ENCODE data around the gene GRK7. TPM values are rescaled to one million over a fixed set of nuclear protein-coding genes. Genes with fewer than 3 reads are reported as not detected.

The GRK7 gene
- total RNA-seq, 1 experiment from 2014 or later: not detected

DNA sequence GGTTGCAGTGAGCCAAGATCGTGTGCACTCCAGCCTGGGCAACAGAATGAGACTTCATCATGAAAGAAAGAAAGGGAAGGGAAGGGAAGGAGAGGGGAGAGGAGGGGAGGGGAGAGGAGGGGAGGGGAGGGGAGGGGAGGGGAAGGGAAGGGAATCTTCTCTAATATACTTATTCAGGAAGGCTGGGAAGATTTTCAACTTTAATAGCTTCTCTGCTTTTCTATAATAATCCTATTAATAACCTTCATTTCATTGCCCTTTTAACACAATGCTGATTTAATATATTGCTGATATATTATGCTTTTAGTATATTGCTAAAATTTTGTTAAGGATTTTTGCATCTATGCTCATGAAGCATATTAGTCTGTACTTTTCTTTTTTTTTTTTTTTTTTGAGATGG is 48.5 kb upstream of the GRK7 start:
- H3K9ac ChIP-seq (ENCODE audit: low read length): no peak overlapping the region
- no TSS peak for BruUV-seq (replicated peaks)
- CTCF ChIA-PET: no interaction called here
- H3K9me2 ChIP-seq (ENCODE audit: insufficient read depth): no peaks in the 10 kb centered on the region
- H3K36me3 ChIP-seq (ENCODE audit: control insufficient read depth in 1 of 2, insufficient read depth in 2 of 2, low read length in 2 of 2): no peaks in the 10 kb centered on the region
- H3K27me3 ChIP-seq (ENCODE audit: insufficient read depth, low read length): no peaks in the 10 kb centered on the region
- RAD21 ChIA-PET (ENCODE audit: low non-redundant PET in 1 of 2, low total read pairs in 2 of 2, uncharacterized antibody in 2 of 2, unreplicated experiment in 2 of 2): no interaction called here
- ATAC-seq (no peak), DNase-seq (ENCODE audit: low read depth, low spot score) (no peak)
- H3K4me2 ChIP-seq (ENCODE audit: low read length): no peak overlapping the region
- TF ChIP-seq RAD21 (IDR thresholded peaks at IDR 0.05; ENCODE audit: low read depth): no peak
- TF ChIP-seq POLR2A (IDR thresholded peaks at IDR 0.05; ENCODE audit: borderline replicate concordance, extremely low read depth, insufficient read depth, insufficient read length): no peak
- no peak for TF ChIP-seq YY1 (IDR thresholded peaks at IDR 0.05; ENCODE audit: extremely low read depth, insufficient replicate concordance, low read depth, low read length)
- TF ChIP-seq, protein P1, sequence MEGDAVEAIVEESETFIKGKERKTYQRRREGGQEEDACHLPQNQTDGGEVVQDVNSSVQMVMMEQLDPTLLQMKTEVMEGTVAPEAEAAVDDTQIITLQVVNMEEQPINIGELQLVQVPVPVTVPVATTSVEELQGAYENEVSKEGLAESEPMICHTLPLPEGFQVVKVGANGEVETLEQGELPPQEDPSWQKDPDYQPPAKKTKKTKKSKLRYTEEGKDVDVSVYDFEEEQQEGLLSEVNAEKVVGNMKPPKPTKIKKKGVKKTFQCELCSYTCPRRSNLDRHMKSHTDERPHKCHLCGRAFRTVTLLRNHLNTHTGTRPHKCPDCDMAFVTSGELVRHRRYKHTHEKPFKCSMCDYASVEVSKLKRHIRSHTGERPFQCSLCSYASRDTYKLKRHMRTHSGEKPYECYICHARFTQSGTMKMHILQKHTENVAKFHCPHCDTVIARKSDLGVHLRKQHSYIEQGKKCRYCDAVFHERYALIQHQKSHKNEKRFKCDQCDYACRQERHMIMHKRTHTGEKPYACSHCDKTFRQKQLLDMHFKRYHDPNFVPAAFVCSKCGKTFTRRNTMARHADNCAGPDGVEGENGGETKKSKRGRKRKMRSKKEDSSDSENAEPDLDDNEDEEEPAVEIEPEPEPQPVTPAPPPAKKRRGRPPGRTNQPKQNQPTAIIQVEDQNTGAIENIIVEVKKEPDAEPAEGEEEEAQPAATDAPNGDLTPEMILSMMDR (IDR thresholded peaks at IDR 0.05 in 2 of 3, conservative IDR thresholded peaks at IDR 0.05 in 1 of 3; ENCODE audit: borderline replicate concordance in 1 of 3, insufficient read depth in 1 of 3, low read depth in 2 of 3, low read length in 2 of 3): no peak
- TF ChIP-seq, protein P2, sequence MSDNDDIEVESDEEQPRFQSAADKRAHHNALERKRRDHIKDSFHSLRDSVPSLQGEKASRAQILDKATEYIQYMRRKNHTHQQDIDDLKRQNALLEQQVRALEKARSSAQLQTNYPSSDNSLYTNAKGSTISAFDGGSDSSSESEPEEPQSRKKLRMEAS (IDR thresholded peaks at IDR 0.05): no peak
- TF ChIP-seq, protein P3, sequence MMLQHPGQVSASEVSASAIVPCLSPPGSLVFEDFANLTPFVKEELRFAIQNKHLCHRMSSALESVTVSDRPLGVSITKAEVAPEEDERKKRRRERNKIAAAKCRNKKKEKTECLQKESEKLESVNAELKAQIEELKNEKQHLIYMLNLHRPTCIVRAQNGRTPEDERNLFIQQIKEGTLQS (IDR thresholded peaks at IDR 0.05): no peak
- TF ChIP-seq ELF1 (IDR thresholded peaks at IDR 0.05; ENCODE audit: borderline replicate concordance, low read depth): no peak
- no peak for TF ChIP-seq FOSL1 (IDR thresholded peaks at IDR 0.05; ENCODE audit: low read depth)
- no peak for TF ChIP-seq SRF (IDR thresholded peaks at IDR 0.05; ENCODE audit: low read depth)
- TF ChIP-seq, protein P4, sequence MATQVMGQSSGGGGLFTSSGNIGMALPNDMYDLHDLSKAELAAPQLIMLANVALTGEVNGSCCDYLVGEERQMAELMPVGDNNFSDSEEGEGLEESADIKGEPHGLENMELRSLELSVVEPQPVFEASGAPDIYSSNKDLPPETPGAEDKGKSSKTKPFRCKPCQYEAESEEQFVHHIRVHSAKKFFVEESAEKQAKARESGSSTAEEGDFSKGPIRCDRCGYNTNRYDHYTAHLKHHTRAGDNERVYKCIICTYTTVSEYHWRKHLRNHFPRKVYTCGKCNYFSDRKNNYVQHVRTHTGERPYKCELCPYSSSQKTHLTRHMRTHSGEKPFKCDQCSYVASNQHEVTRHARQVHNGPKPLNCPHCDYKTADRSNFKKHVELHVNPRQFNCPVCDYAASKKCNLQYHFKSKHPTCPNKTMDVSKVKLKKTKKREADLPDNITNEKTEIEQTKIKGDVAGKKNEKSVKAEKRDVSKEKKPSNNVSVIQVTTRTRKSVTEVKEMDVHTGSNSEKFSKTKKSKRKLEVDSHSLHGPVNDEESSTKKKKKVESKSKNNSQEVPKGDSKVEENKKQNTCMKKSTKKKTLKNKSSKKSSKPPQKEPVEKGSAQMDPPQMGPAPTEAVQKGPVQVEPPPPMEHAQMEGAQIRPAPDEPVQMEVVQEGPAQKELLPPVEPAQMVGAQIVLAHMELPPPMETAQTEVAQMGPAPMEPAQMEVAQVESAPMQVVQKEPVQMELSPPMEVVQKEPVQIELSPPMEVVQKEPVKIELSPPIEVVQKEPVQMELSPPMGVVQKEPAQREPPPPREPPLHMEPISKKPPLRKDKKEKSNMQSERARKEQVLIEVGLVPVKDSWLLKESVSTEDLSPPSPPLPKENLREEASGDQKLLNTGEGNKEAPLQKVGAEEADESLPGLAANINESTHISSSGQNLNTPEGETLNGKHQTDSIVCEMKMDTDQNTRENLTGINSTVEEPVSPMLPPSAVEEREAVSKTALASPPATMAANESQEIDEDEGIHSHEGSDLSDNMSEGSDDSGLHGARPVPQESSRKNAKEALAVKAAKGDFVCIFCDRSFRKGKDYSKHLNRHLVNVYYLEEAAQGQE (IDR thresholded peaks at IDR 0.05; ENCODE audit: low read depth): no peak
- TF ChIP-seq SP1 (IDR thresholded peaks at IDR 0.05; ENCODE audit: low read depth): no peak
- no peak for TF ChIP-seq SIN3A (IDR thresholded peaks at IDR 0.05; ENCODE audit: low read depth)
- no peak for TF ChIP-seq POLR2AphosphoS5 (IDR thresholded peaks at IDR 0.05; ENCODE audit: low read depth, low read length)
- no peak for TF ChIP-seq EZH2phosphoT487 (IDR thresholded peaks at IDR 0.05; ENCODE audit: borderline replicate concordance)
- TF ChIP-seq EGR1 (IDR thresholded peaks at IDR 0.05; ENCODE audit: low read depth): no peak
- no peak for TF ChIP-seq ZFX (IDR thresholded peaks at IDR 0.05)
- H3K4me1 ChIP-seq (ENCODE audit: control insufficient read depth in 1 of 2, insufficient read depth in 2 of 2, low read length in 2 of 2): no peaks in the 10 kb centered on the region
- H3K9me3 ChIP-seq (ENCODE audit: control insufficient read depth in 1 of 2, insufficient read depth in 1 of 2, low read depth in 1 of 2, low read length in 2 of 2): no peaks in the 10 kb centered on the region
- intact Hi-C loops (cut with micrococcal nuclease): no loop called here
- POLR2A ChIA-PET: no interaction called here
- no peaks in the 10 kb centered on the region for H4K20me1 ChIP-seq (ENCODE audit: insufficient read depth)
- no peak overlapping the region for H3K4me3 ChIP-seq (replicated peaks in 1 of 2; ENCODE audit: low read depth in 1 of 2, low read length in 2 of 2)
- no peaks in the 10 kb centered on the region for H3K79me2 ChIP-seq (ENCODE audit: insufficient read depth, low read length)
- no peak overlapping the region for H2AFZ ChIP-seq (ENCODE audit: low read depth, low read length, poor library complexity, severe bottlenecking)
- no peak overlapping the region for H3K27ac ChIP-seq (ENCODE audit: low read depth, low read length)
